Spinal cord (tissue), 10 donors: Measurements from ENCODE around the gene CUEDC2. TPM values are rescaled to one million over a fixed set of nuclear protein-coding genes. Genes with fewer than 3 reads are reported as not detected.

Experiments
- DNase-seq, 6 donors: peaks; one replicate each; pipeline versions ENCODE4 v3.0.0 to v3.0.0-alpha.2; 2013 to 2015; ENCODE audit warnings: low spot score in 6 of 6, low read depth in 4 of 6
- H3K27ac ChIP-seq: one replicate; pipeline ENCODE4 v1.5.1; 2013; ENCODE audit warnings: low read depth, low read length, control low read depth
- H3K27me3 ChIP-seq: one replicate; pipeline ENCODE4 v1.6.1; 2013; ENCODE audit warnings: low read length; ENCODE audit not compliant: control insufficient read depth, insufficient read depth
- H3K36me3 ChIP-seq: one replicate; pipeline ENCODE4 v1.6.1; 2013; ENCODE audit warnings: low read length; ENCODE audit not compliant: control insufficient read depth, insufficient read depth
- H3K4me1 ChIP-seq: one replicate; pipeline ENCODE4 v1.6.1; 2013; ENCODE audit warnings: low read length; ENCODE audit not compliant: control insufficient read depth, insufficient read depth
- H3K4me3 ChIP-seq: one replicate; pipeline ENCODE4 v1.5.1; 2013; ENCODE audit warnings: low read depth, low read length, control low read depth
- H3K9me3 ChIP-seq: one replicate; pipeline ENCODE4 v1.6.1; 2013; ENCODE audit warnings: low read length; ENCODE audit not compliant: control insufficient read depth, insufficient read depth
- WGBS: methylation state at CpG from one replicate; pipeline ENCODE4 v1.1.5; 2013; ENCODE audit warnings: missing lambda C conversion rate; ENCODE audit not compliant: insufficient coverage; 5-methylcytosine and 5-hydroxymethylcytosine counted together
- polyA plus RNA-seq, 2 donors: library from polyadenylated mRNA; unstranded; fragments of 120-200 nt; gene quantifications; one replicate each; pipeline ENCODE4 v1.2.1, GENCODE V29; 2013; ENCODE audit not compliant: insufficient read length in 2 of 2
- total RNA-seq, 2 donors: library from RNA; depleted of rRNA in 1 of 2; stranded (reverse); fragments of 120-200 nt in 1 of 2; fragments of >200 nt in 1 of 2; gene quantifications; one replicate each; pipeline versions ENCODE4 v1.2.3 to v1.2.4, GENCODE V29; 2013 to 2014
- donor health status: healthy.

Gene CUEDC2
- total and polyA plus RNA-seq, 4 donors: 87.2 to 168 (median 137) TPM

DNA sequence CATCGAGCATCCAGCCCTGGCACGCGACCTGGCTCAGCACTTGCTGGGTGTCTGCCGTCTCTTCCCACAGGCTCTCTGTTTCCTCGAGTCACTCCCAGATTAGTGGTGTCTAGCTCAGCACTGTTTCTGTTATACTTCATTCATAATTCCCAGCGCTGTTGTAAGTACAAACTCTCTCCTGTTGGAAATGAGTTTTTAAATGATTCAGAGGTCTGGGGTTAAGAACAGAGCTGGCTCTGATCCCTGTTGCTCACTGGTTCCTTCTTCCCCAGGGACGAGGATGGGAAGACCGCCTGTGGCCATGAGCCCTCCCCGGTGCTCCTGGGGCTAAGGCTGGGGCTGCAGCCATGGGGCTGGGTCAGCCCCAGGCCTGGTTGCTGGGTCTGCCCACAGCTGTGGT, 36.3 kb upstream of the CUEDC2 start:
- DNase-seq: no peak
- H3K36me3 ChIP-seq: peaks cover 46% of the 10 kb centered on the region
- H3K4me1 ChIP-seq: no peaks in the 10 kb centered on the region
- no peak overlapping the region for H3K27ac ChIP-seq
- H3K9me3 ChIP-seq: no peaks in the 10 kb centered on the region
- 73% methylated on average over 7 of the region's 9 CpGs for WGBS
- H3K4me3 ChIP-seq: no peak overlapping the region
- no peaks in the 10 kb centered on the region for H3K27me3 ChIP-seq

DNA sequence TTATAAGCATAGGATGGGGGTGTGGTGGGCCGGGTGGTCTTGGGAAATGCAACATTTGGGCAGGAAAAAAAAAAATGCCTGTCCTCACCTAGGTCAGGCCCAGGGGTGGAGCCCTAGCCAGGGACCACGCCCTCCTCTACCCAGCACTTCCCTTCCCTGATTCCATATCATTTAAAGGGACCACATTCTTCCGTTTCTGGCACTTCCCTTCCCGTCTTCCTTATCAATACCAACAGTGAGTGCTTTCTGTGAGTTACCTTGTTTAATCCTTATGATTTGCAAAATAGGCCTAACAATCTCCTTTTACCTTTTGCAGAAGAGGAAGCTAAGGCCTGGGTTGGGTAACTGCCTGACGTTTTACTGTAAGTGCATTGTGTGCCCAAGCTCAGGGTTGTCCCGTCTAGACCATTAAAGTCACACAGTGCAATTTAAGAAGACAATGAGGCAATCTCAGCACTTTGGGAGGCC, 35.6 kb upstream of the CUEDC2 start:
- Histone ChIP-seq H3K36me3 (peaks cover 40% of the 10 kb centered on the region), H3K4me1 (peaks cover 4% of the 10 kb centered on the region), H3K27ac (no peak overlapping the region), H3K27me3 (no peaks in the 10 kb centered on the region), H3K9me3 (no peaks in the 10 kb centered on the region), H3K4me3 (no peak overlapping the region)
- 78% methylated on average over 1 of the region's 6 CpGs for WGBS
- DNase-seq: no peak

DNA sequence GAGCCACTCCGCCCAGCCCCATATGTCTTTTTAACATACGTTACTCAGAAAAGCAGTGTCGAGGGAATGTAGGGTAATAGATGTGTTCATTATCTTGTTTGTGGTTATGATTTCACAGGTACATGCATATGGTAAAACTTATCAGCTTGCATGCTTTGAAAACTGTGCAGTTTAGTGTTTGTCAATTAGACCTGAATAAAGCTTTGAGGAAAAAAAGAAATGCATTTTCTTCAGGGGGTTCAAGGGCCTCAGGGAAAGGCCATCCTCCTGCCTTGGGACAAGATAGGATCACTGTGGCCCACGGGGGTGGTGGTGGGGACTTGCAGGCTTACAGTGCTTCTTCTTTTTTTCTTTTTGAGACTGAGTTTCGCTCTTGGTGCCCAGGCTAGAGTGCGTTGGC, 34.9 kb upstream of the CUEDC2 start:
- peaks cover 10% of the 10 kb centered on the region for H3K4me1 ChIP-seq
- 79% methylated on average over 2 of the region's 6 CpGs for WGBS
- no peak overlapping the region for H3K27ac ChIP-seq
- no peaks in the 10 kb centered on the region for H3K27me3 ChIP-seq
- H3K4me3 ChIP-seq: no peak overlapping the region
- peaks cover 35% of the 10 kb centered on the region for H3K36me3 ChIP-seq
- DNase-seq: no peak
- H3K9me3 ChIP-seq: no peaks in the 10 kb centered on the region

DNA sequence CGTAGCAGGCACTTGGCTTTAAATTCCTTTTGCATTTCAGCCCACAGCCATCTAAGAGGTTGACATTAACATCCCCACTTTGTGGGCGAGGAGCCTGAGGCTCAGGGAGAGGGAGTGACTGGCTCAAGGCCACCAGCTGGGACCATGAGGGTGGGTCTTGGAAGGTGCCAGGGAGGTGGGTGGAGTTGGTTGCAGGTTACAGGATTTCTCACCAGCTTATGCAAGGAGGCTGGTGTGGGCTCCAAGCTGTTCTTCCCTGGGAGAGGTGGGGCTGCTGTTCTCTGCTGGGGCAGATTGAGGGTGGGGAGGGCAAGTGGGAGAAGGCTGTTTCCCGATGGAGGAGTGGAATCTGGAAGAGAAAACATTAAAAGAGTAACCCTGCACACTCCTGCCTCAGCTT, 33.1 kb upstream of the CUEDC2 start:
- H3K4me3 ChIP-seq: no peak overlapping the region
- no peak for DNase-seq
- H3K9me3 ChIP-seq: no peaks in the 10 kb centered on the region
- peaks cover 20% of the 10 kb centered on the region for H3K36me3 ChIP-seq
- H3K27ac ChIP-seq: no peak overlapping the region
- peaks cover 24% of the 10 kb centered on the region for H3K4me1 ChIP-seq
- WGBS: 79% methylated on average over 1 of the region's 3 CpGs
- H3K27me3 ChIP-seq: no peaks in the 10 kb centered on the region

DNA sequence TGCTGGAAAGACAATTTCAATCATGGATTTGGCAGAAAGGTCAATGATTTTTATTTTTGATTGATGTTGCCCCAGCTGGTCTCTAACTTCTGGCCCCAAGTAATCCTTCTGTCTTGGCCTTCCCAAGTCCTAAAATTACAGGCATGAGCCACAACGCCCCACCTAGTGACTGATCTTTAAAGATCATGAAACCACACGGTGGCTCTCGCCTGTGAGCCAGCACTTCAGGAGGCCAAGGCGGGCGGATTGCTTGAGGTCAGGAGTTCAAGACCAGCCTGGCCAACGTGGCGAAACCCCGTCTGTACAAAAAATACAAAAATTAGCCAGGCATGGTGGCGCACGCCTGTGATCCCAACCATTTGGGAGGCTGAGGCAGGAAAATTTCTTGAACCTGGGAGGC, 31.6 kb upstream of the CUEDC2 start:
- Histone ChIP-seq H3K27ac (no peak overlapping the region), H3K4me1 (peaks cover 24% of the 10 kb centered on the region), H3K36me3 (peaks cover 8% of the 10 kb centered on the region), H3K4me3 (no peak overlapping the region), H3K27me3 (no peaks in the 10 kb centered on the region), H3K9me3 (no peaks in the 10 kb centered on the region)
- DNase-seq: no peak
- 87% methylated on average over 10 of the region's 10 CpGs for WGBS

DNA sequence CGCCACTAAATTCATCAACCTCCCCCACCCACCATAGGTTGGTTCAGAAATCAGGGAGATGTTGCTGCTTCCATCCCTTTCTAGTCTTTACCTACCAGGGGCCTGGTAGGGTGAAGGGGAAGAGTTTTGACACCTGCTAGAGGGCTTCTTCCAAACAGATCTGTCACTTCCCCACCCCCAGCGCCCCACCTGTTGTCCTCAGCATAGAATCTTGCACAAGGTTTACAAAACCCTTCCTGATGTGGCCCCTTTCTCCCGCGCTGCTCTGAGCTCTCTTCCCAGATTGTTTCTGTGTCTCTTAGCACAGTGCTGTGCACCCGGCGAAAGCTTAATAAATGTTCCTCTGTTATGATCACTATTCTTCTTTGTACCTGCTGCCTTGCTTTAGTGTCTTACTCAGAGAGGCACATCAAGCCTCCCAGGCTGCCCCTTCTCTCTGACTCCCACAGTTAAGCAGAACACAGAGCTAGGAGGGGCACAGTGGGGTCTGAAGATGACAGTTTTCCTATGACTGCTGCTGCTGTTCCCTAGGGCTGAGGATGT, 30.2 kb upstream of the CUEDC2 start:
- H3K27me3 ChIP-seq: no peaks in the 10 kb centered on the region
- no peak overlapping the region for H3K4me3 ChIP-seq
- H3K9me3 ChIP-seq: no peaks in the 10 kb centered on the region
- peaks cover 24% of the 10 kb centered on the region for H3K4me1 ChIP-seq
- DNase-seq: no peak
- H3K27ac ChIP-seq: no peak overlapping the region
- no peaks in the 10 kb centered on the region for H3K36me3 ChIP-seq
- WGBS: 43% methylated on average over 5 of the region's 6 CpGs

DNA sequence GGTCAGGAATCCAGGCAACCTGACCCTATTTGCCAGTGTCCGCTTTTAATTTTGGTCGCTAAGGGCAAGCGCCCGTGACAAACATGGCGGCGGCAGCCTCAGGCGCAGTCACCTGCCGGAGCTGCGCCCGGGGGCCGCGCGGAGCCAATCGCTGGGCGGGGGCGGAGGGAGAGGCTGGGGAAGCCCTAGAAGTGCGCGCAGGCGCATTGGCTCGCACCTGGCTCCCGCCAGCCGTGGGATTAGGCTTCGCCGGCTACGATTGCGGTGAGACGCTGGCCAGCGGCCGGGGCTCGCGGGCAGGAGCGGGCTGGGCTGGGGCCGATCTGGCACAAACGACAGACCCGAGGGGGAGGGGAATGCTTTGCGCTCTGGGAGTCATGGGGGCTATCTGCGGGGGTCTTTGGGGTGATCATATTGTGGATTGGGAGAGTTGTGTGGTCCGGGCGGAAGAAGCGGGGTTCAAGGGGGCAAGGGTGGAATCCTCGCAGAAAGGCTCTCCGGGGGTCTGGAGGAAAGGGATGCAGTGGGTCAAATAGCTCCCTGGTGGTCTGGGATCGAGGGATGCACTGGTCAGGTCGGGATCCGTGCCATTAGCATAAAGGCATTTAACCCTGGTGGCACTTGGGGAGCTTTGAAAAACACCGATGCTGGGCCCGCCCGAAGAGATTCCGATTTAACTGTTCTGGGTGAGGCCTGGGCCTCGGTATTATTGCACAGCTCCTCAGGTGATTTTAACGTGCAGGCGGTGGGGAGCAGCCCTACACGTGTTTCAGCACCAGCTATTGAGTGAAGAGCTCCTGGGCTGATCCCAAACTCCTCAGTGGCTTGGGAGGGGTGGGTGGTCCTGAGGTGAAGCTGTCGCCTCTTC, 29.0 kb upstream of the CUEDC2 start:
- H3K4me1 ChIP-seq: peaks cover 24% of the 10 kb centered on the region
- no peaks in the 10 kb centered on the region for H3K9me3 ChIP-seq
- H3K27ac ChIP-seq: peak overlapping the region; percentile 18
- H3K27me3 ChIP-seq: no peaks in the 10 kb centered on the region
- peak overlapping the region; percentile 71 for H3K4me3 ChIP-seq
- no peaks in the 10 kb centered on the region for H3K36me3 ChIP-seq
- DNase-seq: peak; percentile 47 to 98 (median 84)
- WGBS: 2% methylated on average over 54 of the region's 54 CpGs

DNA sequence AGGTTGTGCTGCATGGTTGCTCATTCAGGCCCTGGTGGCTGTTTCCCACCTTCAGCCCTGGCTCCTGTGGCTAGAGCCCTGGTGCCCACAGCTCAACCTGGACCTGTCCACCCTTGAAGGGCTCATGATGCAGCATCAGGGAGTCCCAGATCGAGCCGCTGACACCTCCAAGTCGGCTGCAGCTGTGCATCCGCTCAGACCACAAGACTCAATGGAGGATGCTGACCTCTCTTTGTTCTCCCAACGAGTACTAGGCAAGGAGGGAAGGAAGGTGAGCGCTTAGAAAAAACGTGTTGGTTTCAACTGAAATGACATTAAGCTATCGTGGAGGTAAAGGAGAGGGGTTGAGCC, 28.4 kb upstream of the CUEDC2 start:
- DNase-seq: peak in 1 of 6 donors; percentile 63

DNA sequence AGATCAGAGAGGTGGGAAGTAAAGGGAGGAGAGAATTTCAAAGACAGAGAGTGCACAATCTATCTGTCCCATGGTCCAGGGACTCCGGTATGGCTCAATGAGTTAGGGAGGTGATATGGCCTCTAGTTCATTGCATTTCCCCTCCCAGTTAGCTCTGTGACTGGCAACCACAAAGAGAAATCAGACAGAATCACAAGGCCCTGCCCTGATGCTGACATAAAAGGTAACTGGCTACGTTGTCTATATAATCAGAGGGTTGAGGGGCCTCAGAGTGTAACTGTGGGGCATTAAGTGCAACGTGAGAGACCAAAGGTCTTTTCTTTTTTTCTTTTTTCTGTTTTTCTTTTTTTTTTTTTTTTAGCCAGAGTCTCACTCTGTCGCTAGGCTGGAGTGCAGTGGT, 26.3 kb upstream of the CUEDC2 start:
- DNase-seq: no peak
- no peak overlapping the region for H3K4me3 ChIP-seq
- H3K36me3 ChIP-seq: peaks cover 3% of the 10 kb centered on the region
- H3K27ac ChIP-seq: no peak overlapping the region
- no peaks in the 10 kb centered on the region for H3K9me3 ChIP-seq
- peaks cover 24% of the 10 kb centered on the region for H3K4me1 ChIP-seq
- no CpG with 5 or more reads among the region's 4 CpGs for WGBS
- no peaks in the 10 kb centered on the region for H3K27me3 ChIP-seq

More for the DNA sequence above, 28.4 kb upstream of the CUEDC2 start:
- H3K9me3 ChIP-seq: no peaks in the 10 kb centered on the region
- peaks cover 24% of the 10 kb centered on the region for H3K4me1 ChIP-seq
- no peaks in the 10 kb centered on the region for H3K36me3 ChIP-seq
- peak overlapping the region; percentile 71 for H3K4me3 ChIP-seq
- WGBS: 26% methylated on average over 6 of the region's 8 CpGs
- H3K27ac ChIP-seq: peak overlapping the region; percentile 18
- H3K27me3 ChIP-seq: no peaks in the 10 kb centered on the region
